Measurements from ENCODE around the gene CCDC90B.

Gene CCDC90B

DNA sequence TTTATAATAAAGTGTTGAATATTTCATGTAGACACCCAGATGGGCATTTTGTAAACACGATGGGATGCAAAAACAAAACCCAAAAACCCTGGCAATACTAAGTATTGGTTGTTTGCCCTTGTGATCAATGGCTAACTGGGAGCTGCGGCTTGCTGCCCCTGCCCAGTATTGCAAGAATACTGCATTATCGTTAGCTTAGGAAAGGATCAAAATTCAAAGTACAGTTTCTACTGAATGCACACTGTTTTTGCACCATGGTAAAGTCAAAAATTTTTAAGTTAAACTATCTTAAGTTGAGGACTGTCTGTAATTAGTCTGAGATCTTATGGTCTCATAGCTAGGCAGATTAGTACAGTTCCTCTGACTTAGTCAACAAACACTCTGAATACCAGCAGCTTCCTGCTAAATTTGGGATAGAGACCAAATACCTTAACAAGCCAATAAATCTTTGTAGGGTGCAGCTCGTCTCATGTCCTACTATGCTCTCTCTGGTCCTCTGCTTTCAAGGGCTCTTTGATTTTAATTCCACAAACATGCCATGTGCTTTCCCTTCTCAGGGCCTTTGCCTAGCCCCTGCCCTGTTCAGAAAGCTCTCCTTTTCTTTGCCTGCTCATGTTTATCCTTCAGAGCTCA is 4.0 kb downstream of the CCDC90B start:
- Histone ChIP-seq H3K27ac (ENCODE audit: low read depth, low read length, poor library complexity, severe bottlenecking) (no peak overlapping the region), H3K4me2 (ENCODE audit: low read length) (no peak overlapping the region), H3K79me2 (ENCODE audit: insufficient read depth, low read length) (peaks cover 19% of the 10 kb centered on the region), H3K4me1 (ENCODE audit: insufficient read depth, low read length, severe bottlenecking) (peaks cover 39% of the 10 kb centered on the region), H3K27me3 (ENCODE audit: insufficient read depth, low read length) (no peaks in the 10 kb centered on the region), H3K9ac (ENCODE audit: low read length) (no peak overlapping the region), H3K9me3 (ENCODE audit: low read length) (no peaks in the 10 kb centered on the region), H4K20me1 (ENCODE audit: insufficient read depth, low read length) (no peaks in the 10 kb centered on the region), H3K9me2 (ENCODE audit: low read depth, low read length) (no peaks in the 10 kb centered on the region), H3K4me3 (ENCODE audit: low read depth, low read length, poor library complexity, severe bottlenecking) (no peak overlapping the region), H2AFZ (ENCODE audit: low read length) (no peak overlapping the region), H3K36me3 (ENCODE audit: insufficient read depth, low read length) (peaks cover 16% of the 10 kb centered on the region; the same call in 1 of the 2 replicates), H3F3A (ENCODE audit: insufficient read depth, low read length) (no peaks in the 10 kb centered on the region)
- TF ChIP-seq, protein P1, sequence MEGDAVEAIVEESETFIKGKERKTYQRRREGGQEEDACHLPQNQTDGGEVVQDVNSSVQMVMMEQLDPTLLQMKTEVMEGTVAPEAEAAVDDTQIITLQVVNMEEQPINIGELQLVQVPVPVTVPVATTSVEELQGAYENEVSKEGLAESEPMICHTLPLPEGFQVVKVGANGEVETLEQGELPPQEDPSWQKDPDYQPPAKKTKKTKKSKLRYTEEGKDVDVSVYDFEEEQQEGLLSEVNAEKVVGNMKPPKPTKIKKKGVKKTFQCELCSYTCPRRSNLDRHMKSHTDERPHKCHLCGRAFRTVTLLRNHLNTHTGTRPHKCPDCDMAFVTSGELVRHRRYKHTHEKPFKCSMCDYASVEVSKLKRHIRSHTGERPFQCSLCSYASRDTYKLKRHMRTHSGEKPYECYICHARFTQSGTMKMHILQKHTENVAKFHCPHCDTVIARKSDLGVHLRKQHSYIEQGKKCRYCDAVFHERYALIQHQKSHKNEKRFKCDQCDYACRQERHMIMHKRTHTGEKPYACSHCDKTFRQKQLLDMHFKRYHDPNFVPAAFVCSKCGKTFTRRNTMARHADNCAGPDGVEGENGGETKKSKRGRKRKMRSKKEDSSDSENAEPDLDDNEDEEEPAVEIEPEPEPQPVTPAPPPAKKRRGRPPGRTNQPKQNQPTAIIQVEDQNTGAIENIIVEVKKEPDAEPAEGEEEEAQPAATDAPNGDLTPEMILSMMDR (IDR thresholded peaks at IDR 0.05; ENCODE audit: low read length): no peak
- TF ChIP-seq EZH2 (IDR thresholded peaks at IDR 0.05; ENCODE audit: borderline replicate concordance, low read length): no peak

DNA sequence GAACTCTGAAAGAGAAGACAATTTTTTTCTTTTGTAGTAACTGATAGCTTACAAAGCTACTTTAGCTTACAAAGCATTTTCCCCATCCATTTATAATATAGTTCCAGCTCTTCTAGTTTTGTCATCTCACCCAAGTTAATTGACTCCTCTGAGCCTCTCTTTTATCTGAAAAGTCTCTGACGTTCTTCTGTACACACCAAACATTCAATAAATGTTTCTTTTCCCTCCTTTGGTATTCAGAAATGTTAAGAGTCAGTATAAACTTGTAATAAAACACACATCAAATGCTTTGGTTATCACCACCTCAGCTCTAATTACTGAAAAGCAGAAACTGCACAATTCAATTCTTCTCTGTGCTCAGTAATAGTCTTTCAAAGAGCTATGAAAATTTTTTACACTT is 5.9 kb downstream of the CCDC90B start:
- no peak overlapping the region for H3K9ac ChIP-seq (ENCODE audit: low read length)
- no peaks in the 10 kb centered on the region for H3F3A ChIP-seq (ENCODE audit: insufficient read depth, low read length)
- peaks cover 18% of the 10 kb centered on the region for H3K79me2 ChIP-seq (ENCODE audit: insufficient read depth, low read length)
- no peaks in the 10 kb centered on the region for H3K9me2 ChIP-seq (ENCODE audit: low read depth, low read length)
- H3K4me1 ChIP-seq (ENCODE audit: insufficient read depth, low read length, severe bottlenecking): peaks cover 30% of the 10 kb centered on the region
- no peak overlapping the region for H2AFZ ChIP-seq (ENCODE audit: low read length)
- H3K27ac ChIP-seq (ENCODE audit: low read depth, low read length, poor library complexity, severe bottlenecking): no peak overlapping the region
- H3K4me3 ChIP-seq (ENCODE audit: low read depth, low read length, poor library complexity, severe bottlenecking): no peak overlapping the region
- H3K36me3 ChIP-seq (ENCODE audit: insufficient read depth, low read length): peaks cover 34% of the 10 kb centered on the region
- H3K9me3 ChIP-seq (ENCODE audit: low read length): no peaks in the 10 kb centered on the region
- no peak overlapping the region for H3K4me2 ChIP-seq (ENCODE audit: low read length)
- TF ChIP-seq, protein P1 (IDR thresholded peaks at IDR 0.05; ENCODE audit: low read length): no peak
- no peak for TF ChIP-seq EZH2 (IDR thresholded peaks at IDR 0.05; ENCODE audit: borderline replicate concordance, low read length)
- no peaks in the 10 kb centered on the region for H4K20me1 ChIP-seq (ENCODE audit: insufficient read depth, low read length)
- H3K27me3 ChIP-seq (ENCODE audit: insufficient read depth, low read length): no peaks in the 10 kb centered on the region

GRCh38 chr11:83278351-83278750 is 7.8 kb downstream of the CCDC90B start:
- Histone ChIP-seq H3K4me3 (ENCODE audit: low read depth, low read length, poor library complexity, severe bottlenecking) (no peak overlapping the region), H3K36me3 (ENCODE audit: insufficient read depth, low read length) (peaks cover 46% of the 10 kb centered on the region), H4K20me1 (ENCODE audit: insufficient read depth, low read length) (no peaks in the 10 kb centered on the region), H3K27me3 (ENCODE audit: insufficient read depth, low read length) (no peaks in the 10 kb centered on the region), H3K9me2 (ENCODE audit: low read depth, low read length) (no peaks in the 10 kb centered on the region), H3K27ac (ENCODE audit: low read depth, low read length, poor library complexity, severe bottlenecking) (no peak overlapping the region), H3K9me3 (ENCODE audit: low read length) (no peaks in the 10 kb centered on the region), H3K79me2 (ENCODE audit: insufficient read depth, low read length) (0 out of 2 replicates have a peak, but pooled peaks cover 4% of the 10 kb centered on the region), H3K9ac (ENCODE audit: low read length) (no peak overlapping the region), H3F3A (ENCODE audit: insufficient read depth, low read length) (no peaks in the 10 kb centered on the region), H3K4me2 (ENCODE audit: low read length) (no peak overlapping the region), H3K4me1 (ENCODE audit: insufficient read depth, low read length, severe bottlenecking) (peaks cover 11% of the 10 kb centered on the region), H2AFZ (ENCODE audit: low read length) (no peak overlapping the region)
- no peak for TF ChIP-seq EZH2 (IDR thresholded peaks at IDR 0.05; ENCODE audit: borderline replicate concordance, low read length)
